ENCODE data around the gene KSR2.

The KSR2 gene

GRCh38 chr12:117968151-117968789 lies 520 bp downstream of the KSR2 start:
- no peak for DNase-seq (ENCODE audit: low read depth in 3 of 3)

GRCh38 chr12:117967512-117967911 lies 1.3 kb downstream of the KSR2 start:
- DNase-seq (ENCODE audit: low read depth in 3 of 3), result no peak

GRCh38 chr12:117967043-117967442 lies 1.7 kb downstream of the KSR2 start:
- DNase-seq (ENCODE audit: low read depth in 3 of 3), result no peak

- DNase-seq (ENCODE audit: low read depth in 3 of 3), result no peak
These were observed 2.3 kb downstream of the KSR2 start for GRCh38 chr12:117966511-117966910.

GRCh38 chr12:117963836-117964235 lies 5.0 kb downstream of the KSR2 start:
- DNase-seq (ENCODE audit: low read depth in 3 of 3), result no peak

- no peak for DNase-seq (ENCODE audit: low read depth in 3 of 3)
These were observed 31.9 kb downstream of the KSR2 start for GRCh38 chr12:117936722-117937484.

- DNase-seq (ENCODE audit: low read depth in 3 of 3), result no peak
These were observed 35.2 kb downstream of the KSR2 start for GRCh38 chr12:117933545-117933944.

GRCh38 chr12:117926391-117926899 lies 42.3 kb downstream of the KSR2 start:
- no peak for DNase-seq (ENCODE audit: low read depth in 3 of 3)

- DNase-seq (ENCODE audit: low read depth in 3 of 3), result no peak
These were observed 46.6 kb downstream of the KSR2 start for GRCh38 chr12:117921929-117922777.

- no peak for DNase-seq (ENCODE audit: low read depth in 3 of 3)
These were observed 49.3 kb downstream of the KSR2 start for GRCh38 chr12:117919479-117919878.

- DNase-seq (ENCODE audit: low read depth in 3 of 3), result no peak
These were observed 54.1 kb downstream of the KSR2 start for GRCh38 chr12:117914686-117915085.

- no peak for DNase-seq (ENCODE audit: low read depth in 3 of 3)
These were observed 56.0 kb downstream of the KSR2 start for GRCh38 chr12:117912756-117913155.

GRCh38 chr12:117908411-117908810 lies 60.4 kb downstream of the KSR2 start:
- no peak for DNase-seq (ENCODE audit: low read depth in 3 of 3)

- DNase-seq (ENCODE audit: low read depth in 3 of 3), result no peak
These were observed 61.6 kb downstream of the KSR2 start for GRCh38 chr12:117907108-117907689.

- DNase-seq (ENCODE audit: low read depth in 3 of 3), result no peak
These were observed 64.7 kb downstream of the KSR2 start for GRCh38 chr12:117904051-117904450.

- DNase-seq (ENCODE audit: low read depth in 3 of 3), result no peak
These were observed 65.5 kb downstream of the KSR2 start for GRCh38 chr12:117903110-117903840.

GRCh38 chr12:117901631-117902030 lies 67.2 kb downstream of the KSR2 start:
- DNase-seq (ENCODE audit: low read depth in 3 of 3), result no peak

- DNase-seq (ENCODE audit: low read depth in 3 of 3), result no peak
These were observed 68.2 kb downstream of the KSR2 start for GRCh38 chr12:117900561-117900960.

- DNase-seq (ENCODE audit: low read depth in 3 of 3), result no peak
These were observed 71.2 kb downstream of the KSR2 start for GRCh38 chr12:117897372-117898161.

- no peak for DNase-seq (ENCODE audit: low read depth in 3 of 3)
These were observed 72.8 kb downstream of the KSR2 start for GRCh38 chr12:117896009-117896408.
